Left lung (tissue), 10 donors: ENCODE data around the gene SELL. TPM values are rescaled to one million over a fixed set of nuclear protein-coding genes. Genes with fewer than 3 reads are reported as not detected.
A peak's percentile ranks its signal among the peaks of the same experiment; 100 is the strongest.
"Not testable (repeated sequence)": the region's sequence is repeated elsewhere in the genome, so short reads cannot be mapped to it uniquely, and the experiment has no call there.

Source experiments
- ATAC-seq: fragments of 200-7000 bp; cut with Tn5 transposase; one replicate; pipeline ENCODE4 v1.9.1; 2020; ENCODE audit warnings: moderate library complexity
- DNase-seq, 4 donors: peaks; one replicate each; pipeline ENCODE4 v3.0.0-alpha.2; 2013 to 2020
- H3K27ac ChIP-seq, 2 donors: fragments of 200-600 bp; sonication (generic) in 1 of 2; one replicate each; pipeline versions ENCODE4 v1.5.0 to v1.8.0; 2020 to 2021
- H3K27me3 ChIP-seq, 2 donors: fragments of 200-600 bp; sonication (generic) in 1 of 2; one replicate each; pipeline versions ENCODE4 v1.5.0 to v1.8.0; 2020 to 2021
- H3K36me3 ChIP-seq, 2 donors: fragments of 200-600 bp; sonication (generic) in 1 of 2; one replicate each; pipeline versions ENCODE4 v1.5.0 to v1.8.0; 2020 to 2021
- H3K4me1 ChIP-seq, 2 donors: fragments of 200-600 bp; one replicate each; pipeline ENCODE4 v1.8.0; 2021
- H3K4me3 ChIP-seq, 2 donors: fragments of 200-600 bp; sonication (generic) in 1 of 2; one replicate each; pipeline versions ENCODE4 v1.5.0 to v1.8.0; 2020 to 2021; ENCODE audit warnings: mild to moderate bottlenecking in 1 of 2
- H3K9me3 ChIP-seq, 2 donors: fragments of 200-600 bp; sonication (generic) in 1 of 2; one replicate each; pipeline versions ENCODE4 v1.5.0 to v1.8.0; 2020 to 2021
- intact Hi-C, 2 donors: fragments of 100-400 bp; cut with DNase I; formaldehyde crosslinking; loops; one replicate each; pipeline versions ENCODE4 v1.11.2 to v1.14.2; 2022
- polyA plus RNA-seq, 6 donors: library from polyadenylated mRNA; unstranded; fragments of 120-200 nt; gene quantifications; one replicate each; pipeline ENCODE4 v1.2.1, GENCODE V29; 2013; ENCODE audit not compliant: insufficient read length in 6 of 6
- total RNA-seq, 2 donors: library from RNA; stranded (reverse); fragmentation: NEBNext Ultra II Directional; extraction: Animal tissue kit (Norgen Biotek cat#: 25700); gene quantifications; one replicate each; pipeline ENCODE4 v1.2.1, GENCODE V29; 2021
- TF ChIP-seq, protein P1 (sequence below), 2 donors: fragments of 200-600 bp; sonication (generic) in 1 of 2; IDR thresholded peaks; one replicate each; pipeline versions ENCODE4 v1.5.0 to v1.8.0; 2021; ENCODE audit warnings: antibody characterized with exemption in 2 of 2
- donor health status: DM: no; HTN: yes; CAD: no.
- donor health status: DM: no; HTN: no; CAD: no.

The SELL gene
- total and polyA plus RNA-seq, 8 donors = 2.6 to 59.2 (median 3.9) TPM

DNA sequence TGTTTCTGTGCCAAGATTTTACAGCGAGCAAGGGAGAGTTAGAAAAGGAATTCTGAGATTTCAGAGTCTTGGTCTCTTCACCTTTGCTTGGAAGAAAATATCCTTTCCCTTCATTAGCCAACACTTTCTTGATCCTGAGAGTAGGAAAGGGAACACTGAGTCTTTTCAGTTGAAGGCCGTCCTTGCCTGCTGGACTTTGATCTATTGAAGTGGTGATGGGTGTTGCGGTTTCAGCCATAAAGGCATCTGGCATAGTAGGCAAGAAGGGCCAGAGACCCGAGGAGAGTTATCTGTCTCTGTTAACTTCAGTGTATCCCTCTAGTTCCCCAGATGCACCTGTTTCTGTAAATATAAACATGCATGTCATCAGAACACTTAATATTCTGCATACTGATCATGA is 12.7 kb upstream of the SELL start:
- H3K4me1 ChIP-seq = no peaks in the 10 kb centered on the region
- intact Hi-C loops = no loop called here
- no peak overlapping the region for H3K4me3 ChIP-seq
- no peaks in the 10 kb centered on the region for H3K9me3 ChIP-seq
- DNase-seq (no peak), ATAC-seq (no peak)
- H3K27me3 ChIP-seq = no peaks in the 10 kb centered on the region
- no peaks in the 10 kb centered on the region for H3K36me3 ChIP-seq
- H3K27ac ChIP-seq = no peak overlapping the region
- TF ChIP-seq, protein P1, sequence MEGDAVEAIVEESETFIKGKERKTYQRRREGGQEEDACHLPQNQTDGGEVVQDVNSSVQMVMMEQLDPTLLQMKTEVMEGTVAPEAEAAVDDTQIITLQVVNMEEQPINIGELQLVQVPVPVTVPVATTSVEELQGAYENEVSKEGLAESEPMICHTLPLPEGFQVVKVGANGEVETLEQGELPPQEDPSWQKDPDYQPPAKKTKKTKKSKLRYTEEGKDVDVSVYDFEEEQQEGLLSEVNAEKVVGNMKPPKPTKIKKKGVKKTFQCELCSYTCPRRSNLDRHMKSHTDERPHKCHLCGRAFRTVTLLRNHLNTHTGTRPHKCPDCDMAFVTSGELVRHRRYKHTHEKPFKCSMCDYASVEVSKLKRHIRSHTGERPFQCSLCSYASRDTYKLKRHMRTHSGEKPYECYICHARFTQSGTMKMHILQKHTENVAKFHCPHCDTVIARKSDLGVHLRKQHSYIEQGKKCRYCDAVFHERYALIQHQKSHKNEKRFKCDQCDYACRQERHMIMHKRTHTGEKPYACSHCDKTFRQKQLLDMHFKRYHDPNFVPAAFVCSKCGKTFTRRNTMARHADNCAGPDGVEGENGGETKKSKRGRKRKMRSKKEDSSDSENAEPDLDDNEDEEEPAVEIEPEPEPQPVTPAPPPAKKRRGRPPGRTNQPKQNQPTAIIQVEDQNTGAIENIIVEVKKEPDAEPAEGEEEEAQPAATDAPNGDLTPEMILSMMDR (IDR thresholded peaks at IDR 0.05) = no peak

DNA sequence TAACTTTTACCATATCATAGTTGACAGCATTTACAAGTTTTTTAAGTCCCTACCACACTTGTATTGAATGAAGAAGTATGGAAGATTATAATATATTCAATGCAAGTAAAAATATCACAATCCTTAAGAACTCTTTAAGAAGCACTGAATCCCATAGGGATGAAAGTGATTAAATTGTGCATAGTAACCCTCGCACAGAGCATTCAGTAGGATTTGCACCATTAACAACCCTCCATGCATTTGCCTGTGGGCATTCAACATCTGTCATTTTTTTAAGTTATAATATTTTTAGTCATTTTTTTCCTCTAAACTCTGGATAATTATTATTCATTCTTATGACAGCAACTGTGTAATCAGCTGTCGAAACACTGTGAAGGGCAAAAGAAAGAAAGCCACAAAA is 12.3 kb upstream of the SELL start:
- no peak for DNase-seq
- Histone ChIP-seq H3K4me1 (no peaks in the 10 kb centered on the region), H3K27ac (no peak overlapping the region), H3K36me3 (no peaks in the 10 kb centered on the region), H3K4me3 (no peak overlapping the region), H3K27me3 (no peaks in the 10 kb centered on the region), H3K9me3 (no peaks in the 10 kb centered on the region)
- no peak for ATAC-seq
- TF ChIP-seq, protein P1 (IDR thresholded peaks at IDR 0.05) = no peak
- intact Hi-C loops = no loop called here

DNA sequence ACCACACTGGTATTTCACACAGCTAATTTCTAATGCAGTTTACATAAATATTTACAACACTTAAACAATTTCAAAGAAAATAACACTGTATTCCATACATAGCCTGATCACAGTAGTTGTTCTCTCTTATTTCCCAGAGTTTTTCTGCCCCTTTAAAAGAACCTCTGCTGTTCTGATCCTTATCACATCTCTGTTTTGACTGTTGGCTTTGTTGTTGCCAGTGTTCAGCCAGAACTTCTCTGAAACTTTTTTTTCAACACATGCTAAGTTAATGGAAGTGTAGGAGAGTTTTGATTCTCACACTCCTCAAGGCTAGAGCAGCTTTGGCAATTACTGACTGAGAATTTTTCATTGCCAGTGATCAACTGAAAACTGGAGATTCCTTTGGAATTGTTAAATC is 11.4 kb upstream of the SELL start:
- DNase-seq = no peak
- Histone ChIP-seq H3K27me3 (no peaks in the 10 kb centered on the region), H3K27ac (no peak overlapping the region), H3K4me1 (no peaks in the 10 kb centered on the region), H3K36me3 (no peaks in the 10 kb centered on the region), H3K4me3 (no peak overlapping the region), H3K9me3 (no peaks in the 10 kb centered on the region)
- no peak for ATAC-seq
- TF ChIP-seq, protein P1 (IDR thresholded peaks at IDR 0.05) = no peak
- intact Hi-C loops = no loop called here

DNA sequence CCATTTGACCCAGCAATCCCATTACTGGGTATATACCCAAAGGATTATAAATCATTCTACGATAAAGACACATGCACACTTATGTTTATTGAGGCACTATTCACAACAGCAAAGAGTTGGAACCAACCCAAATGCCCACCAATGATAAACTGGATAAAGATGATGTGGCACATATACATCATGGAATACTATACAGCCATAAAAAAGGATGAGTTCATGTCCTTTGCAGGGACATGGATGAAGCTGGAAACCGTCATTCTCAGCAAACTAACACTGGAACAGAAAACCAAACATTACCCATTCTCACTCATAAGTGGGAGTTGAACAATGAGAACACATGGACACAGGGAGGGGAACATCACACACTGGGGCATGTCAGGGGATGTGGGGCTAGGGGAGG is 3.7 kb upstream of the SELL start:
- H3K9me3 ChIP-seq = peaks cover 0 to 11% of the 10 kb centered on the region in 2 donors
- H3K4me3 ChIP-seq, DNase-seq, H3K36me3 ChIP-seq, intact Hi-C loops, ATAC-seq, H3K27ac ChIP-seq, H3K27me3 ChIP-seq: not testable (repeated sequence)
- peaks cover 0 to 18% of the 10 kb centered on the region in 2 donors for H3K4me1 ChIP-seq

DNA sequence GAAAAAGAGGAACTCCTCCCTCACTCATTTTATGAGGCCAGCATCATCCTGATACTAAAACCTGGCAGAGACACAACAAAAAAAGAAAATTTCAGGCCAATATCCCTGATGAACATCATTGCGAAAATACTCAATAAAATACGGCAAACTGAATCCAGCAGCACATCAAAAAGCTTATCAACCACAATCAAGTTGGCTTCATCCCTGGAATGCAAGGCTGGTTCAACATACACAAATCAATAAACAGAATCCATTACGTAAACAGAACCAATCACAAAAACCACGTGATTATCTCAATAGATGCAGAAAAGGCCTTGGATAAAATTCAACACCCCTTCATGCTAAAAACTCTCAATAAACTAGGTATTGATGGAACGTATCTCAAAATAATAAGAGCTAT is 1.7 kb upstream of the SELL start:
- H3K9me3 ChIP-seq = peaks cover 0 to 11% of the 10 kb centered on the region in 2 donors
- H3K4me1 ChIP-seq = peaks cover 0 to 26% of the 10 kb centered on the region in 2 donors
- not testable (repeated sequence) for H3K36me3 ChIP-seq, H3K4me3 ChIP-seq, H3K27ac ChIP-seq, DNase-seq, ATAC-seq, H3K27me3 ChIP-seq
- intact Hi-C loops = loop anchor here in 1 of 2 donors (5.0 kb wide), 1 partner anchor 111 kb away; no protein-coding TSS in a partner anchor

DNA sequence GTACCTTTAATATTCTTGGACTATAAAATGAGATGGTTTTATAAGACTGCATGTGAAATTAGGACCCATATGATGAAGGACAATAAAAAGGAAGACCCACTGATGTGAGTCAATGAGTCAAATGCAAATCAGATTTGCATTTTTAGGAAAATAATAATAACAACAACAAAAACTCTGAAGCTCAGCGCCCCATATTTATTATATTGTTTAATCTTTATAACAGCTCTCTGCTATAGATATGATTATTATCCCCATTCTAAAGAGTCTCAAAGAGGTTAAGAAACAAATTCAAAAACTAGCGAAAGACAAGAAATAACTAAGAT is 850 bp upstream of the SELL start:
- DNase-seq (no peak), ATAC-seq (no peak)
- no peaks in the 10 kb centered on the region for H3K36me3 ChIP-seq
- TF ChIP-seq, protein P1 (IDR thresholded peaks at IDR 0.05) = peak in 1 of 2 donors; percentile 5
- no peaks in the 10 kb centered on the region for H3K27me3 ChIP-seq
- H3K27ac ChIP-seq = peak overlapping the region in 1 of 2 donors; percentile 75
- intact Hi-C loops = loop anchor here in 1 of 2 donors (5.0 kb wide), 1 partner anchor 110 kb away; no protein-coding TSS in a partner anchor
- H3K4me1 ChIP-seq = peaks cover 0 to 26% of the 10 kb centered on the region in 2 donors
- H3K4me3 ChIP-seq = peak overlapping the region in 1 of 2 donors; percentile 34
- peaks cover 0 to 11% of the 10 kb centered on the region in 2 donors for H3K9me3 ChIP-seq
